GM10248 (cell line): Measurements from ENCODE around the gene CHD5.
"Not testable (repeated sequence)": the region's sequence is repeated elsewhere in the genome, so short reads cannot be mapped to it uniquely, and the experiment has no call there.

Source experiments
- CTCF ChIA-PET: fragments of 300-600 bp; sonication (Branson Sonifier 250); formaldehyde crosslinking; extraction: SDS; loops from one replicate; lab custom pipeline; 2021; ENCODE audit warnings: antibody characterized with exemption; lab: Yijun Ruan, JAX
- POLR2A ChIA-PET: fragments of 350-650 bp; sonication (Branson Sonifier 250); formaldehyde crosslinking; extraction: SDS; loops from one replicate; lab custom pipeline; 2020; ENCODE audit warnings: antibody characterized with exemption; lab: Yijun Ruan, JAX
- DNase-seq: peaks from one replicate; pipeline ENCODE4 v3.0.0; 2012; ENCODE audit errors: extremely low spot score
- TF ChIP-seq, protein P1 (sequence below): IDR thresholded peaks from 2 replicates; pipeline ENCODE4 v1.5.1; 2012; ENCODE audit warnings: mild to moderate bottlenecking, low read depth; ENCODE audit errors: extremely low read depth, missing control alignments, control extremely low read depth

The CHD5 gene

GRCh38 chr1:6220236-6220635, 40.1 kb upstream of the CHD5 start:
- ChIA-PET POLR2A (no interaction called here), CTCF (interaction anchor here (0.8 to 1.4 kb wide), 6 partner anchors 10 to 182 kb away, joined by 3 to 5 read pairs (median 3); partner anchors contain the start of gene RNF207)
- no peak for DNase-seq
- TF ChIP-seq, protein P1, sequence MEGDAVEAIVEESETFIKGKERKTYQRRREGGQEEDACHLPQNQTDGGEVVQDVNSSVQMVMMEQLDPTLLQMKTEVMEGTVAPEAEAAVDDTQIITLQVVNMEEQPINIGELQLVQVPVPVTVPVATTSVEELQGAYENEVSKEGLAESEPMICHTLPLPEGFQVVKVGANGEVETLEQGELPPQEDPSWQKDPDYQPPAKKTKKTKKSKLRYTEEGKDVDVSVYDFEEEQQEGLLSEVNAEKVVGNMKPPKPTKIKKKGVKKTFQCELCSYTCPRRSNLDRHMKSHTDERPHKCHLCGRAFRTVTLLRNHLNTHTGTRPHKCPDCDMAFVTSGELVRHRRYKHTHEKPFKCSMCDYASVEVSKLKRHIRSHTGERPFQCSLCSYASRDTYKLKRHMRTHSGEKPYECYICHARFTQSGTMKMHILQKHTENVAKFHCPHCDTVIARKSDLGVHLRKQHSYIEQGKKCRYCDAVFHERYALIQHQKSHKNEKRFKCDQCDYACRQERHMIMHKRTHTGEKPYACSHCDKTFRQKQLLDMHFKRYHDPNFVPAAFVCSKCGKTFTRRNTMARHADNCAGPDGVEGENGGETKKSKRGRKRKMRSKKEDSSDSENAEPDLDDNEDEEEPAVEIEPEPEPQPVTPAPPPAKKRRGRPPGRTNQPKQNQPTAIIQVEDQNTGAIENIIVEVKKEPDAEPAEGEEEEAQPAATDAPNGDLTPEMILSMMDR: no peak

DNA sequence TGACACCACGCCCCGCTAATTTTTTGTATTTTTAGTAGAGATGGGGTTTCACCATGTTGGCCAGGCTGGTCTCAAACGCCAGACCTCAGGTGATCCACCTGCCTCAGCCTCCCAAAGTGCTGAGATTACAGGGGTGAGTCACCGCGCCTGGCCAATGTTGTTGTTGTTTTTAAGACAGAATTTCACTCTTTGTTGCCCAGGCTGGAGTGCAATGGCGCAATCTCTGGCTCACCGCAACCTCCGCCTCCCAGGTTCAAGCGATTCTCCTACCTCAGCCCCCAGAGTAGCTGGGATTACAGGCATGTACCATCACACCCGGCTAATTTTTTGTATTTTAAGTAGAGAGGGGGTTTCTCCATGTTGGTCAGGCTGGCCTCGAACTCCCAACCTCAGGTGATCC, 39.5 kb upstream of the CHD5 start:
- CTCF ChIA-PET: interaction anchor here (0.8 to 1.4 kb wide), 5 partner anchors 9 to 182 kb away, joined by 3 read pairs; no protein-coding TSS in a partner anchor
- POLR2A ChIA-PET, DNase-seq: not testable (repeated sequence)

- CTCF ChIA-PET: interaction anchor here (0.8 to 5.1 kb wide), 4 partner anchors 13 to 126 kb away, joined by 3 to 27 read pairs (median 4); partner anchors contain the start of gene RNF207
These were observed 38.4 kb upstream of the CHD5 start for GRCh38 chr1:6218375-6219164.

DNA sequence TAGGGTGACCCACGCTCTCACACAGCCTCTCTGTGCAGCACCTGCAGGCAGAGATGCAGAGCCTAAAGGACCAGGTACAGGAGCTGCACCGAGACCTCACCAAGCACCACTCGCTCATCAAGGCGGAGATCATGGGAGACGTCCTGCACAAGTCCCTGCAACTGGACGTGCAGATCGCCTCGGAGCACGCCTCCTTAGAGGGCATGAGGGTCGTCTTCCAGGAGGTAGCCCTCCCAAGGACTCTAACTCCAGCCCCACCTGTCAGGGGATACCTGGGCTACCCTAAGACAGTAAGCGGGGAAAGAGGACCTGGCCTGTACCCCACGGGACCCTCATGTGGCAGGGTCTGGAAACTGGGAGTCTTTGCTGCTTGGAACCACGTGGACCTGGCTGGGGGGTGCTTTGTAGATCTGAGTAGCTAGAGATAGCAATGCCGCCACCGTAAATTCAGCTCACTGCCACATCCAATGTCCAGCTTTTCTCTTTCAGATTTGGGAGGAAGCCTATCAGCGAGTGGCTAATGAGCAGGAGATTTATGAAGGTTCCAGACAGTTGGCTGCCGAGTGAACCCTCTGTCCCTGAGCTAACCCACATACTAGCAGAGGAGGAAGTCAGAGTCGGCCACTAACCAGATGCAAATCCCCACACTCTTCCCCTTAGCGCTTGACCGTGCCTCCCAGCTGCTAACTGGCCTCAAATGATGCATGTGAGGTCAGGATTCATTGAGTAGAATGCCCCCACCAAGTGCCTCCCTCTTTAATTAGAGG, 32.3 kb upstream of the CHD5 start:
- POLR2A ChIA-PET: no interaction called here
- peak; percentile 53 for DNase-seq

More at GRCh38 chr1:6218375-6219164, 38.4 kb upstream of the CHD5 start:
- POLR2A ChIA-PET: no interaction called here
- TF ChIP-seq, protein P1: no peak
- DNase-seq: no peak

DNA sequence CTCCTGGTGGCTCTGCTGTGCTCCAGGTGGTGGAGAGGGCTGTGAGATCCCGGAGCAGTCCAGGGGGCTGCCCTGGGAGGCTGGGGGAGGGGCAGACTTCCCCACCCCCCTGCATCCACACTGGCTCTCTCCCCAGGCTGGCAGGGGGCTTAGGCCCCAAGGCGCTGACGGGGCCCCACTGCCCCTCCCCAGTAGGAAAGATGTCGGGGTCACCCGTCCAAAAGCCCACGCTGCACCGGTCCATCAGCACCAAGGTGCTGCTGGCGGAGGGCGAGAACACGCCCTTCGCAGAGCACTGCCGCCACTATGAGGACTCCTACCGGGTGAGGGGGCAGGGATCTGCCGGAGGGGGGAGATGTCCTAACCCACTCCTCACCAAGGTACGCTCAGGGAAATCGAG, 31.6 kb upstream of the CHD5 start:
- ChIA-PET CTCF (no interaction called here), POLR2A (no interaction called here)
- TF ChIP-seq, protein P1: no peak
- no peak for DNase-seq

More for the DNA sequence above, 32.3 kb upstream of the CHD5 start:
- TF ChIP-seq, protein P1: no peak
- CTCF ChIA-PET: interaction anchor here (1.2 kb wide), 1 partner anchor 8 kb away, joined by 3 read pairs; no protein-coding TSS in a partner anchor

DNA sequence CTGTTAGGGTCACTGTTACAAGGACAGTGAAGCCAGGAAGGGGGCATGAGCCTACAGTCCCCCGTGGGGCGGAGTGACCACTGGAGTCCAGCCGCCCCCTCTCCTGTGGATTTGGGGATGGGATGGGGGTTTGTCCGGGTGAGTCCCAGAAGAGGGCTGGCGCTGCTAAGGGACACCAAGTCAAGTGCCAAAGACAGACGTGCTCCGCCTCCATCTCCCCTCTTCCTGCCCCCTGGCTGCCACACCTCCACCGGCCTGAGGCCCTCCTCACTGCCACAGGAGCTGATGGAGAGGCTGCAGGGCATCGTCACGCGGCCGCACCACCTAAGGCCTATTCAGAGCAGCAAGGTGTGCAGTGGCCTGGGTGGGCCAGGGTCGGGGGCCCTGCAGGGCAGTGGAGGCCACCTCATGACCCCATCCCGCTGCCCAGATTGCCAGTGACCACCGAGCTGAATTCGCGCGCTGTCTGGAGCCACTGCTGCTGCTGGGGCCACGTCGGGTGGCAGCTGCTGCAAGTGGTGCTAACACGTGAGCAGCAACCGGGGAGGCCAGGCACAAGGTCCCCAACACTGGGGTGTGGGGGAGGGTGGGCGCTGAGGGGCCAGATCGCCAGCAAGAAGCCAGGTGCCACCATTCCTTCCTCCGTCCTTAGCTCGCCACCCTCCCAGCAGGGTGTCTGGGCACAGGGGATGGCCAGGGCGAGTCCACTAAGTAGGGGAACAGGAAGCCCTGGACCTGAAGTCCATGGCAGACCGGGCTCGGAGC, 30.7 kb upstream of the CHD5 start:
- CTCF ChIA-PET: interaction anchor here (0.9 to 1.6 kb wide), 3 partner anchors 9 to 34 kb away, joined by 3 to 7 read pairs (median 3); no protein-coding TSS in a partner anchor

More for the DNA sequence above, 30.7 kb upstream of the CHD5 start:
- POLR2A ChIA-PET: no interaction called here
- no peak for DNase-seq
- TF ChIP-seq, protein P1: no peak
